Astrocyte of the spinal cord (primary cell): ENCODE measurements around the gene SLC7A5.
A peak's percentile ranks its signal among the peaks of the same experiment; 100 is the strongest.
"Not testable (repeated sequence)": the region's sequence is repeated elsewhere in the genome, so short reads cannot be mapped to it uniquely, and the experiment has no call there.

ENCODE experiments used
- DNase-seq: peaks from one replicate; pipeline ENCODE4 v3.0.0; 2011; ENCODE audit warnings: low read depth, low spot score
- H3K4me3 ChIP-seq: 2 replicates; pipeline ENCODE4 v1.5.1; 2011; ENCODE audit warnings: low read depth, mild to moderate bottlenecking, low read length, moderate library complexity
- CTCF ChIP-seq: IDR thresholded peaks from 2 replicates; pipeline ENCODE4 v1.5.1; 2012; ENCODE audit warnings: low read depth, mild to moderate bottlenecking, low read length, inconsistent platforms
- in situ Hi-C: cut with HindIII; loops from 2 replicates; pipeline ENCODE4 v1.10.0; 2017; ENCODE audit warnings: low sequenced_read_pairs

The SLC7A5 gene

GRCh38 chr16:87897521-87898505 lies 28.5 kb upstream of the SLC7A5 start:
- DNase-seq: no peak
- TF ChIP-seq CTCF: no peak
- in situ Hi-C loops: no loop called here
- no peak overlapping the region for H3K4me3 ChIP-seq

GRCh38 chr16:87896924-87897520 lies 27.7 kb upstream of the SLC7A5 start:
- DNase-seq, in situ Hi-C loops, H3K4me3 ChIP-seq: not testable (repeated sequence)

- H3K4me3 ChIP-seq, DNase-seq, in situ Hi-C loops: not testable (repeated sequence)
These were observed 27.0 kb upstream of the SLC7A5 start for GRCh38 chr16:87896176-87896890.

- TF ChIP-seq CTCF: no peak
- DNase-seq: peak; percentile 49
- no peak overlapping the region for H3K4me3 ChIP-seq
- in situ Hi-C loops: no loop called here
These were observed 26.4 kb upstream of the SLC7A5 start for GRCh38 chr16:87895641-87896141.

GRCh38 chr16:87894005-87894404 lies 24.7 kb upstream of the SLC7A5 start:
- H3K4me3 ChIP-seq, DNase-seq, in situ Hi-C loops: not testable (repeated sequence)

GRCh38 chr16:87891764-87892163 lies 22.5 kb upstream of the SLC7A5 start:
- no peak for DNase-seq
- no peak overlapping the region for H3K4me3 ChIP-seq
- in situ Hi-C loops: no loop called here
- TF ChIP-seq CTCF: no peak

GRCh38 chr16:87889762-87890161 lies 20.5 kb upstream of the SLC7A5 start:
- DNase-seq, in situ Hi-C loops, H3K4me3 ChIP-seq: not testable (repeated sequence)

- DNase-seq, in situ Hi-C loops: not testable (repeated sequence)
These were observed 19.0 kb upstream of the SLC7A5 start for GRCh38 chr16:87888346-87888745.

GRCh38 chr16:87887931-87888330 lies 18.6 kb upstream of the SLC7A5 start:
- H3K4me3 ChIP-seq, in situ Hi-C loops, DNase-seq: not testable (repeated sequence)

More at GRCh38 chr16:87888346-87888745, 19.0 kb upstream of the SLC7A5 start:
- not testable (repeated sequence) for H3K4me3 ChIP-seq

GRCh38 chr16:87885371-87885967 lies 16.2 kb upstream of the SLC7A5 start:
- DNase-seq, in situ Hi-C loops, H3K4me3 ChIP-seq: not testable (repeated sequence)
